ENCODE results near the gene RABGAP1L.

The RABGAP1L gene

DNA sequence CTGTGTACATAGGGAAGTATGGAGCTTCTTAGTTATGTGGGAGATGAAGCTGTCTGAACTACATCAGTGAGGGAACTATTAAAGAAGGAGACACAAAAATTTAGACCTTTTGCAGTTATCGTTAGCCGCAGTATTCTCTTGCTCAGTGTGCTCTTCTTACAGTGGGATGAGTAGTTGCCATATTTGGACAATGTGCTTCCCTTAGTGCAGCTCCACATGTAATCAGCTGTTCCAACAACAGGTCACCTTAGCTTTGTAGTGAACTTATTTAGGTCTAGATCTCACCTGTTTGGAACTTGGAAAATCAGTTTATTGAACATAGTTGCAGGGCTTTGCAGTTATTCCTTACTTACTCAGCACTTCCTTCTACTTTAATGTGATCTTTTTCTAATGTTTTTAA, 306.5 kb downstream of the RABGAP1L start:
- no peak for DNase-seq (ENCODE audit: low spot score)
- CTCF ChIA-PET: interaction anchor here (0.6 kb wide), 2 partner anchors 55 to 1480 kb away, joined by 3 to 4 read pairs; no protein-coding TSS in a partner anchor
- no peak overlapping the region for H3K27ac ChIP-seq
- POLR2A ChIA-PET (ENCODE audit: low non-redundant PET): no interaction called here
- TF ChIP-seq CTCF (conservative IDR thresholded peaks at IDR 0.05; ENCODE audit: low read depth): no peak

GRCh38 chr1:174466607-174467006, 307.3 kb downstream of the RABGAP1L start:
- no peak for DNase-seq (ENCODE audit: low spot score)
- H3K27ac ChIP-seq: no peak overlapping the region
- CTCF ChIA-PET: interaction anchor here (0.6 kb wide), 1 partner anchor 56 kb away, joined by 4 read pairs; no protein-coding TSS in a partner anchor
- POLR2A ChIA-PET (ENCODE audit: low non-redundant PET): no interaction called here
- no peak for TF ChIP-seq CTCF (conservative IDR thresholded peaks at IDR 0.05; ENCODE audit: low read depth)

DNA sequence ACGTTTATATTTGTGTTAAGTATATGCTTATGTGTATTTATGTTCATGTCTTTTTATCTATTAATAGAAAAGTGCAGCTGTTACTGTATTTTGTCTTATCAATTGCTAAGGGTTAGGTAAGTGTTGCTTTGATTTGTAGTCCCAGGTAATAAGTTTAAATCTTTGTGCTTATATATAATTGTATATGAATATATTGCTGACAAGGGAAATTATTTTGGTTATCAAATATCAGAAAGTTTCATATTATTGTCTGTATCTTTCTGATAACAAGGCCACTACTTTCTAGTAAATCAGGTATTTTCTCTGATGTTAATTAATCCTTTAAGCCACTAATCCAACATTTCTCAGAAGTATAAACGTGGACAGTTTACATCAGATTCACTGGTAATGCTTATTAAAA, 309.7 kb downstream of the RABGAP1L start:
- no peak overlapping the region for H3K27ac ChIP-seq
- ChIA-PET POLR2A (ENCODE audit: low non-redundant PET) (no interaction called here), CTCF (no interaction called here)
- no peak for TF ChIP-seq CTCF (conservative IDR thresholded peaks at IDR 0.05; ENCODE audit: low read depth)
- no peak for DNase-seq (ENCODE audit: low spot score)

DNA sequence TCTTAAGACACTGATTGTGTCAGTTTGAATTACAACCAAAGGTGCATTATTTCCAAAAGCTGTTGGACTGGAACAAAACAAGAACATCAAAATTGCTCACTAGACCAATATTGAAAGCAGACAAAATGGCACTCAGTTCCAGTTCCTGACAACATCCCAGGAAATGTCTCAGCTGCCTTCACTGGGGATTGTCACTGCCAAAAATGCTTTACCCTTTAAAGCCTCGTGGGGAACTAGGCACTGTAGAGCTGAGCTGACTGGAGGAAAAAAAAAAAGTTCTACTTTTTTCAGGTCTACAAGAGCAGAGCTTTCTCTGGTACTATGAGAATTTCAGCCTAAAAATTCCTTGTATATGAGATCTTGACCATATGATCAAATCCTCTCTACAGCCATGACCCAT, 310.4 kb downstream of the RABGAP1L start:
- ChIA-PET POLR2A (ENCODE audit: low non-redundant PET) (interaction anchor here (0.6 kb wide), 1 partner anchor 307 kb away, joined by 3 read pairs; no protein-coding TSS in a partner anchor), CTCF (no interaction called here)
- no peak for DNase-seq (ENCODE audit: low spot score)

DNA sequence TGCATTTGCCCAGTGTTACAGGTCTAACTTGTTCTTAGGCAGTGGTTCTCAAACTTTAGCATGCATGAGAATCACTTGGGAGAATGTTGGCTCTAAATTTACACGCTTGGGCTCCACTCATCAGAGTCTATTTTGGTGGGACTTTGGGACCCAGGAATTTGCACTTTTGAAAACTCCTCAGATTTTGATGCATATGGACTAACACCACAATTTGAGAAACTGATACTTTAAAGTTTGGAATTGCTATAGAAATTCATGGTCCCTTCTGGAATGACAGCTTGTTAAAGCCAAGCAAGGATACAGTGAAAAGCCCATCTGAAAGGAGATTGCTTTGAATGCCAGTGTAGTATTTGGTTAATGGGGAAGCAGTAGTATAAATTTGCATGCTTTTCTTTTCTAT, 320.0 kb downstream of the RABGAP1L start:
- DNase-seq (ENCODE audit: low spot score): no peak
- CTCF ChIA-PET: no interaction called here
- POLR2A ChIA-PET (ENCODE audit: low non-redundant PET): no interaction called here
- H3K27ac ChIP-seq: no peak overlapping the region
- TF ChIP-seq CTCF (conservative IDR thresholded peaks at IDR 0.05; ENCODE audit: low read depth): no peak

More for the DNA sequence above, 310.4 kb downstream of the RABGAP1L start:
- TF ChIP-seq CTCF (conservative IDR thresholded peaks at IDR 0.05; ENCODE audit: low read depth): no peak
- H3K27ac ChIP-seq: no peak overlapping the region

DNA sequence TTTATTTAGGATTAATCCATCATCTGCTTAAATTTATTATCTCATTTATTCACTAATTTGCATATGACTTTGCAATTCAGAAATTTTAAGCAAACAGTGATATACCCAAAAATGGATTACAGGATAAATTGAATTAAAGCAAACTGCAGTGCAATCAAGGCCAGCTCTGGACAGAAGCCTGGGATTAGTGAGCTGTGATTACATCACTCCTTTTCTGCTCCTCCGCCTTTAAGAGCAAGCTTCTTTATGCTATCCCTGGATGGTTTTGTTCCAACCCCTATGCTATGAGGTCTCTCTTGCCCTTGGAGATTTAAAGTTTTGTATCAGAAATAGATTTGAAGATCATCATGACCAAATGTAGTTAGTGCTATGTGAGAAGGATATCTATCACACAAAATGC, 321.0 kb downstream of the RABGAP1L start:
- no peak overlapping the region for H3K27ac ChIP-seq
- TF ChIP-seq CTCF (conservative IDR thresholded peaks at IDR 0.05; ENCODE audit: low read depth): no peak
- DNase-seq (ENCODE audit: low spot score): no peak
- CTCF ChIA-PET: interaction anchor here (0.7 kb wide), 1 partner anchor 195 kb away, joined by 3 read pairs; no protein-coding TSS in a partner anchor
- POLR2A ChIA-PET (ENCODE audit: low non-redundant PET): no interaction called here

DNA sequence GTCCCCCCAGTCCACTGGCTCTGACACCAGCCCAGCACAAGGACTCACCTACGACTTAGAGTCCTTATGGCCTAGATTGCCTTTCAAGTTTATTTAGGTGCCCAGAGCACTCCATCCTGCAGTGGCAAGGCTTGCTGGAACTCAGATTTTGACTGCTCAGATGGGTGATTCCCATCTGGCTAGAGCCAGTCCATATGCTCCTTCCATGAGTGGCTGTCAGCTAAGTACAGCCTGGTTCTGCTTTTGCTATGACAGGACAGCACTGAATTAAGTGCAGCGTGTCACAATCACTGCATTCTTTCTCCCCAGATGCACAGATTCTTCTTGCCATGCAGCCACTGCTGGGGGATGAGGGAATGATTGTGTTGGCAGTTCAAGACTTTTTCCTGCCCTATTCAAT, 332.3 kb downstream of the RABGAP1L start:
- no peak for DNase-seq (ENCODE audit: low spot score)
- ChIA-PET POLR2A (ENCODE audit: low non-redundant PET) (no interaction called here), CTCF (no interaction called here)
- H3K27ac ChIP-seq: no peak overlapping the region
- TF ChIP-seq CTCF (conservative IDR thresholded peaks at IDR 0.05; ENCODE audit: low read depth): no peak

All from RWPE1 (cell line).